GM12891 (cell line): ENCODE data around the gene TFAP2D.

Experiments
- POLR2AphosphoS5 ChIP-seq: IDR thresholded peaks from 2 replicates; pipeline ENCODE4 v1.6.1; 2011; ENCODE audit warnings: low read depth, low read length, control low read depth
- TAF1 ChIP-seq: IDR thresholded peaks from 2 replicates; pipeline ENCODE4 v1.6.1; 2011; ENCODE audit warnings: low read depth, low read length, control low read depth

GRCh38 chr6:50706575-50706974, 6.8 kb upstream of the TFAP2D start:
- no peak for TF ChIP-seq POLR2AphosphoS5
- no peak for TF ChIP-seq TAF1
